Transverse colon (tissue), 4 donors: ENCODE results near the gene BACE1. TPM values are rescaled to one million over a fixed set of nuclear protein-coding genes. Genes with fewer than 3 reads are reported as not detected.
"Not testable (repeated sequence)": the region's sequence is repeated elsewhere in the genome, so short reads cannot be mapped to it uniquely, and the experiment has no call there.

Experiments used
- DNase-seq: peaks from one replicate; pipeline ENCODE4 v3.0.0-alpha.2; 2019
- H3K27ac ChIP-seq, 4 donors: fragments of 200-600 bp; sonication (generic); 2 replicates each; pipeline ENCODE4 v1.5.1; 2016 to 2018; ENCODE audit warnings: inconsistent platforms in 4 of 4
- H3K27me3 ChIP-seq: fragments of 200-600 bp; sonication (generic); 2 replicates; pipeline ENCODE4 v1.5.1; 2017; ENCODE audit warnings: inconsistent platforms
- H3K36me3 ChIP-seq, 4 donors: fragments of 200-600 bp; sonication (generic); 2 replicates each; pipeline ENCODE4 v1.5.1; 2017 to 2019; ENCODE audit warnings: inconsistent platforms in 4 of 4
- H3K4me1 ChIP-seq, 4 donors: fragments of 200-600 bp; sonication (generic); 2 replicates each; pipeline ENCODE4 v1.5.1; 2017 to 2020; ENCODE audit warnings: inconsistent platforms in 4 of 4
- H3K4me3 ChIP-seq, 4 donors: fragments of 200-600 bp; sonication (generic); 1 replicate in 1 of 4; 2 replicates in 3 of 4; pipeline versions ENCODE4 v1.5.1 to v1.6.1; 2017 to 2019; ENCODE audit warnings: inconsistent platforms in 4 of 4
- H3K9me3 ChIP-seq, 2 donors: fragments of 200-600 bp; sonication (generic); 2 replicates each; pipeline ENCODE4 v1.5.1; 2017 to 2019; ENCODE audit warnings: inconsistent platforms in 2 of 2
- EP300 ChIP-seq: sonication (generic); formaldehyde crosslinking; IDR thresholded peaks from one replicate; pipeline ENCODE4 v1.6.1; 2017; ENCODE audit warnings: antibody characterized with exemption, low read depth
- POLR2A ChIP-seq: fragments of 450-650 bp; IDR thresholded peaks from one replicate; pipeline ENCODE4 v1.6.1; 2016; ENCODE audit warnings: antibody characterized with exemption, mild to moderate bottlenecking, moderate library complexity
- POLR2AphosphoS5 ChIP-seq, 3 donors: sonication (generic); formaldehyde crosslinking; IDR thresholded peaks; one replicate each; pipeline ENCODE4 v1.6.1; 2016; ENCODE audit warnings: antibody characterized with exemption in 3 of 3
- WGBS, 2 donors: methylation state at CpG; one replicate each; pipeline ENCODE4 v1.1.5; 2018; ENCODE audit warnings: low coverage in 1 of 2; 5-methylcytosine and 5-hydroxymethylcytosine counted together
- in situ Hi-C, 4 donors: fragments of 200-750 bp; cut with MboI; loops; one replicate each; pipeline versions ENCODE4 v1.15.0 to v1.15.1; 2017; ENCODE audit warnings: low sequenced_read_pairs in 3 of 4, low pct_ligation_motif_present in 1 of 4, low pct_unique_long_range_greater_than_20kb in 1 of 4
- intact Hi-C: fragments of 100-400 bp; cut with DNase I; formaldehyde crosslinking; loops from one replicate; pipeline ENCODE4 v1.15.1; 2023; ENCODE audit warnings: low total_unique reads
- total RNA-seq, 4 donors: library from RNA; depleted of rRNA; stranded (reverse); fragments of >200 nt; gene quantifications; one replicate each; pipeline ENCODE4 v1.1.0, GENCODE V29; 2016
- TF ChIP-seq, protein P1 (sequence below), 5 experiments: fragments of 200-600 bp in 3 of 5; fragments of 450-650 bp in 2 of 5; sonication (generic) in 3 of 5; IDR thresholded peaks; 1 replicate in 2 of 5; 2 replicates in 3 of 5; pipeline ENCODE4 v1.5.1; 2016 to 2017; ENCODE audit warnings: antibody characterized with exemption in 5 of 5, inconsistent platforms in 3 of 5, mild to moderate bottlenecking in 2 of 5, moderate library complexity in 1 of 5

The BACE1 gene
- total RNA-seq, 4 donors from 2014 or later = 6.0 to 6.7 (median 6.5) TPM

DNA sequence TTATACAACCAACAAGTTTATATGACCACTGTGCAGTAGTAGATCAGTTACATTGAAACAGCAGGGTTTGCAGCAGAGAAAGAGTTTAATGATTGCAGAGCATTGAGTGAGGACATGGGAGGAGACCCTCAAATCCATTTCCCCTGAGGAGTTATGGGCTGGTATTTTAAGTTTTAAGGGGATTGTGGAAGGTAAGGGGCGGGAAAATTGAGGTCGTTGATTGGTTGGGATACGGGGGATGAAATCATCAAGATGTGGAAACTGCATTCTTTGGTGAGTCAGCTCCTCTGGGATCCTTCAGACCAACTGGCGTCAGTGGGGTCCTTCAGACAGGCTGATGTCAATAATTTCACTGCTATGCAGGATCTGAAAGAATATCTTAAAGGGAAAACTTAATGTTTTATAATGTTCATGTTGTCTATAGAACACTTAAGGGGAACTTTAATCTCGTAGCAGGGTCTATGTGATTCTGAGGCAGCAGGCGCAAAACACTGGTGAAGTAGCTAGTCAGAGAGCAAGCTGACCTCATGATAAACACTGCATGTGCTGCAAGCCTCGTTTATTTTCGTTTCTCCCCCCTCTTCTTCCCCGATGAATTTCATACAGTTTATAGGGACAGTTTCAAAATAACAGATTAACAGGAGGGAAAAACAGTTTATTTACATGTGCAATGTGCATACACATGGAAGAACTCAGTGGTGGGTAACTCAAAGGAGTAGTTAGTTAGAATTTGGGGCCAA lies 42.3 kb downstream of the BACE1 start:
- Histone ChIP-seq H3K27ac (no peak overlapping the region), H3K4me3 (no peak overlapping the region), H3K36me3 (peaks cover 0 to 8% (median 0%) of the 10 kb centered on the region in 4 donors), H3K9me3 (no peaks in the 10 kb centered on the region), H3K4me1 (no peaks in the 10 kb centered on the region), H3K27me3 (no peaks in the 10 kb centered on the region)
- WGBS, 2 donors = 79 to 84% methylated on average over 9 of the region's 9 CpGs
- no peak for DNase-seq
- in situ Hi-C loops = no loop called here
- no peak for TF ChIP-seq POLR2A
- TF ChIP-seq, protein P1, sequence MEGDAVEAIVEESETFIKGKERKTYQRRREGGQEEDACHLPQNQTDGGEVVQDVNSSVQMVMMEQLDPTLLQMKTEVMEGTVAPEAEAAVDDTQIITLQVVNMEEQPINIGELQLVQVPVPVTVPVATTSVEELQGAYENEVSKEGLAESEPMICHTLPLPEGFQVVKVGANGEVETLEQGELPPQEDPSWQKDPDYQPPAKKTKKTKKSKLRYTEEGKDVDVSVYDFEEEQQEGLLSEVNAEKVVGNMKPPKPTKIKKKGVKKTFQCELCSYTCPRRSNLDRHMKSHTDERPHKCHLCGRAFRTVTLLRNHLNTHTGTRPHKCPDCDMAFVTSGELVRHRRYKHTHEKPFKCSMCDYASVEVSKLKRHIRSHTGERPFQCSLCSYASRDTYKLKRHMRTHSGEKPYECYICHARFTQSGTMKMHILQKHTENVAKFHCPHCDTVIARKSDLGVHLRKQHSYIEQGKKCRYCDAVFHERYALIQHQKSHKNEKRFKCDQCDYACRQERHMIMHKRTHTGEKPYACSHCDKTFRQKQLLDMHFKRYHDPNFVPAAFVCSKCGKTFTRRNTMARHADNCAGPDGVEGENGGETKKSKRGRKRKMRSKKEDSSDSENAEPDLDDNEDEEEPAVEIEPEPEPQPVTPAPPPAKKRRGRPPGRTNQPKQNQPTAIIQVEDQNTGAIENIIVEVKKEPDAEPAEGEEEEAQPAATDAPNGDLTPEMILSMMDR (IDR thresholded peaks at IDR 0.05) = no peak
- no peak for TF ChIP-seq POLR2AphosphoS5 (IDR thresholded peaks at IDR 0.05)
- intact Hi-C loops = no loop called here

DNA sequence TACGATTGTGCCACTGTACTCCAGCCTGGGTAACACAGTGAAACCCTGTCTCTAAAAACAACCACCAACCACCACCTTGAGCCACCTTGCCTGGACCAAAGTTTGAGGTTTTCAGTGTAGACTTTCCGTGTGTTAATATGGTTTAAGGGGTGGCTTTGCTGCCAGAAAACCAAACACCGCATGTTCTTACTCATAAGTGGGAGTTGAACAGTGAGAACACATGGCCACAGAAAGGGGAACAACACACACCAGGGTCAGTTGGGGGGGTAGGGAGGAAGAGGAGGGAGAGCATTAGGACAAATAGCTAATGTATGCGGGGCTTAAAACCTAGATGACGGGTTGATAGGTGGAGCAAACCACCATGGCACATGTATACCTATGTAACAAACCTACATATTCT lies 43.9 kb downstream of the BACE1 start:
- in situ Hi-C loops, H3K4me3 ChIP-seq, intact Hi-C loops, H3K27ac ChIP-seq, H3K9me3 ChIP-seq, DNase-seq, H3K27me3 ChIP-seq, H3K4me1 ChIP-seq, H3K36me3 ChIP-seq: not testable (repeated sequence)
- 85 to 89% methylated on average over 2 to 5 of the region's 5 CpGs for WGBS, 2 donors

DNA sequence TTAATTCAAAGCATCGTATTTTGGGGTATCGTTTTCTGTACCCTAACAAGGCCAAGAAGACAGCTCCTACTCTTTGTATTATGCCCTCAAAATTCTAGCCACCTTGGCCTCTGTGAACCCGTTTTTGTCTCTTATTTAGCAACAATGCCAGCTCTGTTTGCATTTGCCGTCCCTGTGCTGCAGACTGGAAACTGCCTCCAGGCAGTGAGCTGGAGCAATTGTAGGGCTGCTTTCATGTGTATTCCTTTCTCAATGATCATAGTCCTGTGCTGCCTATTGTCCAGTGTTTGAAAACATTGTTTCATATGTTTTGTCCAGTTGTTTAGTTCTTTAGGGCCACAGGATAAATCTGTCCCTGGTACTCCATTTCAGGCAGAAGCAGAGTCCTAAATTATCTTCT lies 44.8 kb downstream of the BACE1 start:
- Histone ChIP-seq H3K36me3 (peaks cover 0 to 8% (median 0%) of the 10 kb centered on the region in 4 donors), H3K27ac (no peak overlapping the region), H3K4me1 (no peaks in the 10 kb centered on the region), H3K9me3 (no peaks in the 10 kb centered on the region), H3K4me3 (no peak overlapping the region), H3K27me3 (no peaks in the 10 kb centered on the region)
- DNase-seq = no peak
- intact Hi-C loops = no loop called here
- WGBS, 2 donors = 96 to 100% methylated on average over 4 of the region's 4 CpGs
- in situ Hi-C loops = no loop called here
- TF ChIP-seq, protein P1 (IDR thresholded peaks at IDR 0.05) = no peak
- TF ChIP-seq EP300 (no peak), POLR2A (no peak), POLR2AphosphoS5 (IDR thresholded peaks at IDR 0.05) (no peak)

DNA sequence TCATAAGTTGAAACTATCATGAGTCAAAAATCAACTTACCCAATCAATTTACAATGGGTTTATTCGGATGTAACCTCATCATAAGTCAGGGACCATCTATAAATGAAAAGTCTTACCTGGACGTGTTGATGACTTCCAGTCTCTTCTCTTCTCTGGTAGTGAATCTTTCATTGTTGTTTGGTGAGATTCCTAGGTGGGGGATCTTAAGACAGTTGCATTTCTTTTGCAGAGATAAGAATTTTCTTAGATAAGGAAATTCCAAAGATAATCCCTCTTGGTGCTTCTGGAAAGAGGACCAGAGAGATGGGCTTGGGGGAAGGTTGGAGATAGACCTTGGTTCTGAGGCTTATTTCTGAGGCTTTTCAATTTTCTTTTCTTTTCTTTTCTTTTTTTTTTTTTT lies 46.2 kb downstream of the BACE1 start:
- no peaks in the 10 kb centered on the region for H3K27me3 ChIP-seq
- peaks cover 0 to 8% (median 0%) of the 10 kb centered on the region in 4 donors for H3K36me3 ChIP-seq
- intact Hi-C loops (no loop called here), in situ Hi-C loops (no loop called here)
- no peaks in the 10 kb centered on the region for H3K4me1 ChIP-seq
- 87 to 95% methylated on average over 2 of the region's 2 CpGs for WGBS, 2 donors
- no peak for DNase-seq
- H3K4me3 ChIP-seq = no peak overlapping the region
- TF ChIP-seq, protein P1 (IDR thresholded peaks at IDR 0.05) = no peak
- TF ChIP-seq POLR2A (no peak), POLR2AphosphoS5 (IDR thresholded peaks at IDR 0.05) (no peak), EP300 (no peak)
- H3K9me3 ChIP-seq = no peaks in the 10 kb centered on the region
- no peak overlapping the region for H3K27ac ChIP-seq

DNA sequence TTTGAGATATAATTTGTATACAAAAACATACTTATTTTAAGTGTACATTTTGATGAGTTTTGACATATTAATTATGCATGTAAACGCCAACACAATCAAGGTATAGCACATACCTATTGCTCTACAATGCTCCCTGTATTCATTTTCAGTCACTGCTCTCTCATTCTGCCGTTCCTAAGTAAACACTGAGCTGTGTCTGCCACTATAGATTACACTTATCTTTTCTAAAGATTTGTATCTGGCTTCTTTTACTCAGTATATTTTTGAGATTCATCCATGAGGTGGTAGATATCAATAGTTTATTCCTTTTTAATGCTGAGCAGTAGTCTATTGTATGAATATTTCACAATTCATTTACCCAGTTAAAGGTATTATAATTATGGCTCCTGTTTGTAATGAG lies 50.3 kb downstream of the BACE1 start:
- Histone ChIP-seq H3K9me3 (no peaks in the 10 kb centered on the region), H3K27me3 (no peaks in the 10 kb centered on the region), H3K4me3 (no peak overlapping the region), H3K27ac (no peak overlapping the region), H3K36me3 (peaks cover 0 to 9% (median 0%) of the 10 kb centered on the region in 4 donors), H3K4me1 (no peaks in the 10 kb centered on the region)
- 88 to 89% methylated on average over 2 of the region's 2 CpGs for WGBS, 2 donors
- intact Hi-C loops = no loop called here
- DNase-seq = no peak
- TF ChIP-seq, protein P1 (IDR thresholded peaks at IDR 0.05) = no peak
- no peak for TF ChIP-seq POLR2AphosphoS5 (IDR thresholded peaks at IDR 0.05)
- no peak for TF ChIP-seq EP300
- no peak for TF ChIP-seq POLR2A
- in situ Hi-C loops = no loop called here

DNA sequence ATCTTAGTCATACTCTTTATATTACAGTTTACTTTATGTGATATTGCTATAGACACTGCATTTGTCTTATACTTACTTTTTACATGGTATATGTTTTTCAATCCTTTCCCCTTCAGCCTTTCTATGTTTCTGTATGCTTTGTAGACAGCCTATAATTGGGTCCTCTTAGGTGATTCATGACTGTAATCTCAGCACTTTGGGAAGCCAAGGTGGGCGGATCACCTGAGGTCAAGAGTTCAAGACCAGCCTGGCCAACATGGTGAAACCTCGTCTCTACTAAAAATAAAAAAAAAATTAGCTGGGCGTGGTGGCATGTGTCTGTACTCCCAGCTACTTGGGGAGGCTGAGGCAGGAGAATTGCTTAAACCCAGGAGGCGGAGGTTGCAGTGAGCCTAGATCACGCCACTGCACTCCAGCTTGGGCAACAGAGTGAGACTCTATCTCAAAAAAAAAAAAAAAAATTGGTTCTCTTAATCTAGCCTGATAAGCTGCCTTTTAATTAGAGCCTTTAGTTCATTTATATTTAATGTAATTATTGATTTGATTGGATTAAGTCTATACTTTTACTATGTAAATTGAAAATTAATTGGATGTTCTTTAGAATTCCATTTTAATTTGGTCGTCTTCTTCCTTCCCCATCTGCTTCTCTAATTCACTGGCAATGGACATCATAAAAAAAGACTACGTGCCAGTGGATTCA lies 51.3 kb downstream of the BACE1 start:
- peaks cover 0 to 14% (median 0%) of the 10 kb centered on the region in 4 donors for H3K36me3 ChIP-seq
- intact Hi-C loops, H3K9me3 ChIP-seq, H3K27me3 ChIP-seq, H3K4me3 ChIP-seq, in situ Hi-C loops, H3K27ac ChIP-seq, H3K4me1 ChIP-seq, DNase-seq: not testable (repeated sequence)
- 87 to 96% methylated on average over 5 to 7 of the region's 7 CpGs for WGBS, 2 donors
